ENCODE results near the gene ERFL. TPM values are rescaled to one million over a fixed set of nuclear protein-coding genes. Genes with fewer than 3 reads are reported as not detected.

ERFL gene
- total RNA-seq, 4 donors from 2014 or later, result 0.32 to 0.42 (median 0.33) TPM; not detected in 1

DNA sequence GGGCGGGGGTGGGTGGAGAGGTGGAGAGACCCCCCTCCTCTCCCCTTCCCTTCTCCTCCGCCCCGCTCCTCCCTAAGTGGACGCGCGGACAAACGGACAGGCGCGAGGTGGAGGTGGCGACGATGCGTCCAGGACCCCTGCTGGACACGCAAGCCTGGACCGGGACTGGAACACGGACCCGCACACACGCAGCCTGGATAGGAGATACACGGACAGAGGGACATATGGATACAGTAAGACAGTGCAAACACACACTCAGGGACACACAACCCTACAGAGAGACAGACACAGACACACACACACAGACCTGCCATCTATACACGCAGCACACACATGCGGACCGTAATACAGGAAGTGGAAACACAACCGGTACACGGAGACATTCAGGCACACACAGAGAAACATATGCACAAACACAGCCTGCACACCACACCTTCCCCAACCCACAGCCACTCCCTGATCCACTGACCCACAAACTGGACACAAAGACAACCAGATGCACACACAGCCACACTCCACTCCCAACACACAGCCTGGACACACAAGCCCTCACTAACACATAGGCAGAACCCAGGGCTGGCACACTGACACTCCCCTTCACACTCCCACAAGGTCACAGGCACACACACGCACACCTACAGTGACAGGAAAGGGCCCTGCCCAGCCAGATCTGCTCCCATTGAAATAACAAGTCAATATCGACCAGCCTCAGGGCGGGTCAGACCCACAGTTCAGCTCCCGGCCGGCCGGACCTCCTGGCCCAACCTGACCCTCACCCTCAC is 696 bp upstream of the ERFL start:
- H3K4me1 ChIP-seq, result peaks cover 17 to 35% (median 30%) of the 10 kb centered on the region in 4 donors
- no peaks in the 10 kb centered on the region for H3K36me3 ChIP-seq
- peaks cover 5 to 100% (median 85%) of the 10 kb centered on the region in 4 donors for H3K27me3 ChIP-seq
- TF ChIP-seq POLR2A (IDR thresholded peaks at IDR 0.05; ENCODE audit: low read depth) (no peak), POLR2AphosphoS5 (IDR thresholded peaks at IDR 0.05) (no peak), EP300 (IDR thresholded peaks at IDR 0.05) (no peak)
- TF ChIP-seq, protein P1, sequence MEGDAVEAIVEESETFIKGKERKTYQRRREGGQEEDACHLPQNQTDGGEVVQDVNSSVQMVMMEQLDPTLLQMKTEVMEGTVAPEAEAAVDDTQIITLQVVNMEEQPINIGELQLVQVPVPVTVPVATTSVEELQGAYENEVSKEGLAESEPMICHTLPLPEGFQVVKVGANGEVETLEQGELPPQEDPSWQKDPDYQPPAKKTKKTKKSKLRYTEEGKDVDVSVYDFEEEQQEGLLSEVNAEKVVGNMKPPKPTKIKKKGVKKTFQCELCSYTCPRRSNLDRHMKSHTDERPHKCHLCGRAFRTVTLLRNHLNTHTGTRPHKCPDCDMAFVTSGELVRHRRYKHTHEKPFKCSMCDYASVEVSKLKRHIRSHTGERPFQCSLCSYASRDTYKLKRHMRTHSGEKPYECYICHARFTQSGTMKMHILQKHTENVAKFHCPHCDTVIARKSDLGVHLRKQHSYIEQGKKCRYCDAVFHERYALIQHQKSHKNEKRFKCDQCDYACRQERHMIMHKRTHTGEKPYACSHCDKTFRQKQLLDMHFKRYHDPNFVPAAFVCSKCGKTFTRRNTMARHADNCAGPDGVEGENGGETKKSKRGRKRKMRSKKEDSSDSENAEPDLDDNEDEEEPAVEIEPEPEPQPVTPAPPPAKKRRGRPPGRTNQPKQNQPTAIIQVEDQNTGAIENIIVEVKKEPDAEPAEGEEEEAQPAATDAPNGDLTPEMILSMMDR (IDR thresholded peaks at IDR 0.05), result no peak
- no peak overlapping the region for H3K27ac ChIP-seq (replicated peaks in 1 of 4)
- intact Hi-C loops (cut with DNase I), result no loop called here
- DNase-seq (ENCODE audit: extremely low spot score), result no peak
- peak overlapping the region; percentile 39 to 58 (median 44) for H3K4me3 ChIP-seq
- H3K9me3 ChIP-seq, result no peaks in the 10 kb centered on the region
- WGBS, result 4% methylated on average over 24 of the region's 29 CpGs

DNA sequence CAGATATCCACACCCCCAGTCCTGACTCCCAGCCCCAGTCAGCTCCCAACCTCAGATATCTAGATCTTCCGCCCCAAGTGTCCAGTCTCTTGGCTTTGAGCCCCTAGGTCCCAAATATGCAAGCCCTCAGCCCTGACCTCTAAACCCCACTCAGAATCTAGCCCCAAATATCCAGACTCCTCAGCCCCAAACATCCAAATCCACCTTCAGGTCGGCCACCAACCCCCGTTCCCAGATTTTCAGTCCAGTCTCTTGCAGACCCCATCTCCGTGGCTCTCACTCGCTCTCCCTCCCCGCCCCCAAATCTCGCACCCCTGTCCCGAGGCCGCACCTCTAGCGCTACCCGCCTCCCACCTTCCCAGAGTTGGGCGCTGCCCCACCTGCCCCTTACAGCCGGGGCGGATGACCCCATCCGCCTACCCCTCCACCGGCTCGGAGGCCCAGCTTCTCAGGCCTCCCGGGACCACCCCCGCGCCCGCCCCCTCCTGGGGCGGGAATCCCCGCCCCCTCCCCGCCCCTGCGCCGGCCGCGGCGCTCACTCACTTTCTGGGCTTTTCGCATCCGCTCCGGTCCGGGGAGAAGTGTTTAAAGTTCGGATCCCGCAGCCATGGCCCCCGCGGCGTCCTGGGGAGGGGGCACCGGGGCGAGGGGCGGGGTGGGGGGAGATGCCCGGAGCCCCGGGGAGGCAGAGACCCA is 604 bp downstream of the ERFL start:
- DNase-seq (ENCODE audit: extremely low spot score), result no peak
- 9% methylated on average over 27 of the region's 43 CpGs for WGBS
- no peak for TF ChIP-seq POLR2A (IDR thresholded peaks at IDR 0.05; ENCODE audit: low read depth)
- TF ChIP-seq EP300 (IDR thresholded peaks at IDR 0.05), result no peak
- TF ChIP-seq, protein P1 (IDR thresholded peaks at IDR 0.05), result no peak
- TF ChIP-seq POLR2AphosphoS5 (IDR thresholded peaks at IDR 0.05), result no peak
- Histone ChIP-seq H3K36me3 (no peaks in the 10 kb centered on the region), H3K4me1 (peaks cover 17 to 26% (median 22%) of the 10 kb centered on the region in 4 donors), H3K27me3 (peaks cover 5 to 100% (median 81%) of the 10 kb centered on the region in 4 donors), H3K9me3 (no peaks in the 10 kb centered on the region), H3K4me3 (peak overlapping the region; percentile 39 to 58 (median 44)), H3K27ac (replicated peaks in 1 of 4) (no peak overlapping the region)
- intact Hi-C loops (cut with DNase I), result no loop called here

DNA sequence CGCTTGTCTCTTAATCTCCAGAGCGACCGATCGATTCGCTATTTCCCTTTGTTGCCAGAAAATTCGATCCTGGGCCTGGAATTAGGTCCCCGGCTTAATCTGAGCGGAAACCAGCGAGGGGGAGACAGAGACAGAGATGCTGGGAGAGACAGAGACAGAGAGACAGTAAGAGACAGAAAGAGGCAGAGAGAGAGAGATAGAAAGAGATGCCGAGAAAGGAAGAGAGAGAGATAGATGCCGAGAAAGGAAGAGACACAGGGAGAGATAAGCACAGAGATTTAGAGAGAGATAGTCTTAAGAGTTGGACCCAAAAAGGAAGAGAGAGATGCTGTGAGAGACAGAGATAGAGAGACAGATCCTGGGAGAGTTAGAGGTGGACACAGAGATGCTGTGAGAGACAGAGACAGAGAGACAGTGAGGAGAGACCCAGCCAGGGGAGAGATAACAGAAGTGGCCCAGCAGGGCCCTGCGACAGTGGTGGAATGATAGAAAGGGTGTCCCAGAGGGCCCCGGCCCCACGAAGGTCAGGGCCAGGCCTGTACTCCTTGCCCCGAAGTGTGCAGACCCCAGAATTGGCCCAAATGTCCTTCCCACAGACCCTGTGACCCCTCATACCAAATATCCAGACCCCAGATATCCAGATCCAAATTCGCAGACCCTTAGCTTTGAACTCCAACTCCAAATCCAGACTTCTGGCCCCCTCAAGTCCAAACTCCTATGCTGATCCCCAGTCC is 1.3 kb downstream of the ERFL start:
- no peak for DNase-seq (ENCODE audit: extremely low spot score)
- WGBS, result 53% methylated on average over 16 of the region's 16 CpGs
- H3K4me3 ChIP-seq, result no peak overlapping the region
- H3K4me1 ChIP-seq, result peaks cover 17 to 24% (median 19%) of the 10 kb centered on the region in 4 donors
- H3K9me3 ChIP-seq, result no peaks in the 10 kb centered on the region
- H3K36me3 ChIP-seq, result no peaks in the 10 kb centered on the region
- intact Hi-C loops (cut with DNase I), result no loop called here
- H3K27me3 ChIP-seq, result peaks cover 5 to 100% (median 82%) of the 10 kb centered on the region in 4 donors
- no peak overlapping the region for H3K27ac ChIP-seq (replicated peaks in 1 of 4)
- TF ChIP-seq EP300 (IDR thresholded peaks at IDR 0.05) (no peak), POLR2A (IDR thresholded peaks at IDR 0.05; ENCODE audit: low read depth) (no peak), POLR2AphosphoS5 (IDR thresholded peaks at IDR 0.05) (no peak)
- TF ChIP-seq, protein P1 (IDR thresholded peaks at IDR 0.05), result no peak

DNA sequence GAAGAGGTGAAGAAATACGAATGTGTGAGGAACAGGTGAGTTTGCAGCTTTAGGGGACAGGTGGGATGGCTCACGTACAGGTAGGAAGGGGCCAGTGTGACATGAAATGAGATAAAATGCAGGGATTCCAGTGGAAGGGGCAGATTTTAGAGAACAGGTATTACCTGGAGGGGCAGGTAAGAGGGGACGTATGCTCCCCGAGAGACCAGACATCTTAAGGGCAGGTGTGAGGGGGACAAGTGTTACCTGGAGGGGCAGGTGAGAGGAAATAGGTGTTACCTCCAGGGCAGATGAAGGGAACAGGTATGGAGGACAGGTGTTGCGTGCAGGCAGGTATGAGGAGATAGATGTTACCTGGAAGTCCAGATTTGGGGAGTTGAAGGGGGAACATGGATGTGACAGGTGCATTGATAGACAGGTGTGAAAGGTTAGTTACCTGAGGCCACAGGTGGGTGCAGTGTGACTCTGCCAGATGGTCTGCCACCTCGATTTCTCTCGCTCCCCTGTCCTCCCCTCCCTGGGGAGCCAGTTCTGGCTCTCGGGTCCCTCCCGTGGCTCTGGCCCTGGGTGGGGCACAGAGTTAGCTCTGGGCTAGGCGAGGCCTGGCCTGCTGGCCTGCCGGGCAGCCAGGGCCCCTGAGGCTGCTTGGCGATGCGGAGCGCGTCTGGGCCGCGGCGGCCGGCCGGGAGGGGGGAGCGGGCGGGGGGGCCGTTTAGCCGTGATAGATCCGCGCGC is 2.1 kb downstream of the ERFL start:
- no peak overlapping the region for H3K27ac ChIP-seq (replicated peaks in 1 of 4)
- DNase-seq (ENCODE audit: extremely low spot score), result no peak
- H3K9me3 ChIP-seq, result no peaks in the 10 kb centered on the region
- intact Hi-C loops (cut with DNase I), result no loop called here
- WGBS, result 21% methylated on average over 21 of the region's 27 CpGs
- TF ChIP-seq POLR2A (IDR thresholded peaks at IDR 0.05; ENCODE audit: low read depth) (no peak), POLR2AphosphoS5 (IDR thresholded peaks at IDR 0.05) (no peak), EP300 (IDR thresholded peaks at IDR 0.05) (no peak)
- TF ChIP-seq, protein P1 (IDR thresholded peaks at IDR 0.05), result no peak
- H3K27me3 ChIP-seq, result peaks cover 5 to 100% (median 84%) of the 10 kb centered on the region in 4 donors
- H3K4me1 ChIP-seq, result peaks cover 17 to 24% (median 19%) of the 10 kb centered on the region in 4 donors
- no peak overlapping the region for H3K4me3 ChIP-seq
- H3K36me3 ChIP-seq, result no peaks in the 10 kb centered on the region

Measured in esophagus muscularis mucosa (tissue), 4 donors.